Upper lobe of left lung (tissue), 6 donors: ENCODE results near the gene TMEM190. TPM values are rescaled to one million over a fixed set of nuclear protein-coding genes. Genes with fewer than 3 reads are reported as not detected.
A peak's percentile ranks its signal among the peaks of the same experiment; 100 is the strongest.

Source experiments
- ATAC-seq, 2 donors: fragments of 200-7000 bp; cut with Tn5 transposase; one replicate each; pipeline ENCODE4 v1.9.1; 2022; ENCODE audit warnings: mild to moderate bottlenecking in 2 of 2, moderate library complexity in 2 of 2; ENCODE audit not compliant: low FRiP score in 2 of 2
- DNase-seq, 2 donors: peaks; one replicate each; pipeline ENCODE4 v3.0.0-alpha.2; 2019 to 2020
- H3K27ac ChIP-seq, 4 donors: fragments of 200-600 bp; sonication (generic); one replicate each; pipeline ENCODE4 v1.5.1; 2016 to 2019
- H3K27me3 ChIP-seq, 4 donors: fragments of 200-600 bp; sonication (generic); one replicate each; pipeline ENCODE4 v1.5.1; 2017 to 2019
- H3K36me3 ChIP-seq, 4 donors: fragments of 200-600 bp; sonication (generic); one replicate each; pipeline ENCODE4 v1.5.1; 2016 to 2019
- H3K4me1 ChIP-seq, 4 donors: fragments of 200-600 bp; sonication (generic); one replicate each; pipeline ENCODE4 v1.5.1; 2018 to 2019
- H3K4me3 ChIP-seq, 4 donors: fragments of 200-600 bp; sonication (generic); one replicate each; pipeline ENCODE4 v1.5.1; 2017 to 2019; ENCODE audit warnings: mild to moderate bottlenecking in 2 of 4, moderate library complexity in 1 of 4
- H3K9me3 ChIP-seq, 4 donors: fragments of 200-600 bp; sonication (generic); one replicate each; pipeline ENCODE4 v1.5.1; 2018 to 2019
- CTCF ChIP-seq, 6 experiments: fragments of 450-650 bp in 4 of 6; fragments of 200-600 bp in 2 of 6; sonication (generic) in 2 of 6; IDR thresholded peaks; one replicate each; pipeline ENCODE4 v1.5.1; 2016 to 2019; ENCODE audit warnings: antibody characterized with exemption in 6 of 6
- EP300 ChIP-seq, 4 donors: sonication (generic); formaldehyde crosslinking; IDR thresholded peaks; one replicate each; pipeline ENCODE4 v1.5.1; 2017; ENCODE audit warnings: antibody characterized with exemption in 4 of 4, control low read depth in 2 of 4
- POLR2A ChIP-seq, 4 donors: fragments of 450-650 bp; IDR thresholded peaks; one replicate each; pipeline ENCODE4 v1.5.1; 2016 to 2017; ENCODE audit warnings: antibody characterized with exemption in 4 of 4, mild to moderate bottlenecking in 2 of 4
- POLR2AphosphoS5 ChIP-seq, 2 donors: sonication (generic); formaldehyde crosslinking; IDR thresholded peaks; one replicate each; pipeline ENCODE4 v1.5.1; 2017; ENCODE audit warnings: antibody characterized with exemption in 2 of 2
- WGBS, 2 donors: methylation state at CpG; one replicate each; pipeline ENCODE4 v1.1.5; 2017 to 2018; 5-methylcytosine and 5-hydroxymethylcytosine counted together
- total RNA-seq, 6 donors: library from RNA; depleted of rRNA in 4 of 6; stranded (reverse); fragments of >200 nt in 4 of 6; gene quantifications; one replicate each; pipeline versions ENCODE4 v1.1.0 to v1.2.1, GENCODE V29; 2016 to 2021
- donor health status: DM: no; HTN: no; CAD: no; lungs with moderate emphysema.
- donor health status: DM: no; HTN: yes; CAD: no; lungs with severe emphysema.

Gene TMEM190
- total RNA-seq, 6 donors from 2014 or later: 0.92 to 48.6 (median 20.9) TPM

GRCh38 chr19:55362174-55362989 lies 14.2 kb upstream of the TMEM190 start:
- no peak for TF ChIP-seq POLR2A (IDR thresholded peaks at IDR 0.05)
- no peak for TF ChIP-seq POLR2AphosphoS5 (IDR thresholded peaks at IDR 0.05)
- TF ChIP-seq CTCF (IDR thresholded peaks at IDR 0.05): no peak
- TF ChIP-seq EP300 (IDR thresholded peaks at IDR 0.05): no peak
- Histone ChIP-seq H3K4me1 (no peaks in the 10 kb centered on the region), H3K9me3 (no peaks in the 10 kb centered on the region), H3K36me3 (no peaks in the 10 kb centered on the region), H3K27ac (no peak overlapping the region), H3K4me3 (no peak overlapping the region), H3K27me3 (peaks cover 0 to 2% (median 0%) of the 10 kb centered on the region in 4 donors)
- ATAC-seq (no peak), DNase-seq (peak in 1 of 2 donors; percentile 75)
- WGBS, 2 donors: 68 to 74% methylated on average over 29 to 36 of the region's 38 CpGs

- WGBS, 2 donors: 82 to 84% methylated on average over 14 to 21 of the region's 27 CpGs
- peak in 1 of 2 donors; percentile 72 for DNase-seq
- H3K27me3 ChIP-seq: peaks cover 0 to 5% (median 2%) of the 10 kb centered on the region in 4 donors
- no peak within 1 kb of the TSS for H3K4me3 ChIP-seq
- no peak for TF ChIP-seq CTCF (IDR thresholded peaks at IDR 0.05)
- no peak for TF ChIP-seq POLR2A (IDR thresholded peaks at IDR 0.05)
- no peak for TF ChIP-seq POLR2AphosphoS5 (IDR thresholded peaks at IDR 0.05)
- no peak for TF ChIP-seq EP300 (IDR thresholded peaks at IDR 0.05)
- no peaks in the 10 kb centered on the region for H3K4me1 ChIP-seq
- H3K36me3 ChIP-seq: no peaks in the 10 kb centered on the region
- no peak for ATAC-seq
- H3K27ac ChIP-seq: no peak within 1 kb of the TSS
- H3K9me3 ChIP-seq: no peaks in the 10 kb centered on the region
Measured at GRCh38 chr19:55362990-55363716, 13.5 kb upstream of the TMEM190 start, which contains the start of gene GARIN5B. TSS of gene GARIN5B (minus strand) at chr19:55363260. CDS start at chr19:55363066, 194 bp downstream.

- ATAC-seq: no peak
Measured at GRCh38 chr19:55365245-55365644, 11.4 kb upstream of the TMEM190 start.

GRCh38 chr19:55365964-55366363 lies 10.7 kb upstream of the TMEM190 start:
- Histone ChIP-seq H3K4me1 (peaks cover 11 to 20% (median 13%) of the 10 kb centered on the region in 4 donors), H3K4me3 (no peak overlapping the region), H3K9me3 (no peaks in the 10 kb centered on the region), H3K36me3 (no peaks in the 10 kb centered on the region), H3K27me3 (peaks cover 0 to 33% (median 21%) of the 10 kb centered on the region in 4 donors), H3K27ac (no peak overlapping the region)
- 69 to 80% methylated on average over 9 to 19 of the region's 19 CpGs for WGBS, 2 donors
- DNase-seq (peak in 1 of 2 donors; percentile 77), ATAC-seq (no peak)
- TF ChIP-seq CTCF (IDR thresholded peaks at IDR 0.05) (no peak), EP300 (IDR thresholded peaks at IDR 0.05) (no peak), POLR2AphosphoS5 (IDR thresholded peaks at IDR 0.05) (no peak), POLR2A (IDR thresholded peaks at IDR 0.05) (no peak)

More at GRCh38 chr19:55365245-55365644, 11.4 kb upstream of the TMEM190 start:
- H3K9me3 ChIP-seq: no peaks in the 10 kb centered on the region
- H3K36me3 ChIP-seq: no peaks in the 10 kb centered on the region
- DNase-seq: peak in 1 of 2 donors; percentile 58
- WGBS, 2 donors: 77 to 90% methylated on average over 8 of the region's 8 CpGs
- peaks cover 11 to 17% (median 13%) of the 10 kb centered on the region in 4 donors for H3K4me1 ChIP-seq
- no peak overlapping the region for H3K4me3 ChIP-seq
- TF ChIP-seq EP300 (IDR thresholded peaks at IDR 0.05): no peak
- TF ChIP-seq POLR2AphosphoS5 (IDR thresholded peaks at IDR 0.05): no peak
- TF ChIP-seq CTCF (IDR thresholded peaks at IDR 0.05): no peak
- no peak for TF ChIP-seq POLR2A (IDR thresholded peaks at IDR 0.05)
- no peak overlapping the region for H3K27ac ChIP-seq
- peaks cover 0 to 26% (median 15%) of the 10 kb centered on the region in 4 donors for H3K27me3 ChIP-seq
